Activated B cell treated with CpG ODN at 0.5 μM for 24 hours (primary cell): Measurements from ENCODE around the gene CTAGE1. TPM values are rescaled to one million over a fixed set of nuclear protein-coding genes. Genes with fewer than 3 reads are reported as not detected.

Source experiments
- ATAC-seq: fragments of 200-7000 bp; cut with Tn5 transposase; one replicate; pipeline ENCODE4 v1.10.0; 2021; ENCODE audit warnings: low read depth, mild to moderate bottlenecking, moderate library complexity
- CTCF ChIA-PET: fragments of 350-600 bp; sonication (Branson Sonifier 250); formaldehyde crosslinking; loops from one replicate; lab custom pipeline; 2021; ENCODE audit warnings: antibody characterized with exemption; lab: Charles Lee
- POLR2A ChIA-PET: fragments of 350-600 bp; sonication (Branson Sonifier 250); formaldehyde crosslinking; loops from one replicate; lab custom pipeline; 2021; ENCODE audit warnings: antibody characterized with exemption; lab: Charles Lee
- DNase-seq: peaks from one replicate; pipeline ENCODE4 v3.0.0; 2022
- H3K27ac Mint-ChIP-seq: one replicate; pipeline ENCODE4 v1.8.0; 2020; ENCODE audit warnings: mixed read lengths
- H3K27me3 Mint-ChIP-seq: one replicate; pipeline ENCODE4 v1.8.0; 2021; ENCODE audit warnings: mixed read lengths
- H3K36me3 Mint-ChIP-seq: one replicate; pipeline ENCODE4 v1.8.0; 2021; ENCODE audit warnings: low read depth, mixed read lengths
- H3K4me1 Mint-ChIP-seq: one replicate; pipeline ENCODE4 v1.8.0; 2021; ENCODE audit warnings: mixed read lengths
- H3K4me3 Mint-ChIP-seq: one replicate; pipeline ENCODE4 v1.8.0; 2020; ENCODE audit warnings: mild to moderate bottlenecking, mixed read lengths
- H3K9me3 Mint-ChIP-seq: one replicate; pipeline ENCODE4 v1.8.0; 2020; ENCODE audit warnings: mixed read lengths
- intact Hi-C: fragments of 100-400 bp; cut with micrococcal nuclease; formaldehyde crosslinking; loops from one replicate; pipeline ENCODE4 v1.15.1; 2024
- total RNA-seq: library from RNA; stranded (reverse); gene quantifications from 2 replicates; pipeline ENCODE4 v1.2.3, GENCODE V29; 2022
- TF ChIP-seq, protein P1 (sequence below): fragments of 200-600 bp; IDR thresholded peaks from one replicate; pipeline ENCODE4 v1.8.0; 2022; ENCODE audit warnings: antibody characterized with exemption, mild to moderate bottlenecking

CTAGE1 gene
- total RNA-seq, 1 donor from 2014 or later, result not detected

- ATAC-seq (no peak), DNase-seq (no peak)
- peaks cover 4% of the 10 kb centered on the region for H3K9me3 Mint-ChIP-seq
- H3K36me3 Mint-ChIP-seq, result no peaks in the 10 kb centered on the region
- no peaks in the 10 kb centered on the region for H3K27me3 Mint-ChIP-seq
- H3K27ac Mint-ChIP-seq, result no peak overlapping the region
- TF ChIP-seq, protein P1, sequence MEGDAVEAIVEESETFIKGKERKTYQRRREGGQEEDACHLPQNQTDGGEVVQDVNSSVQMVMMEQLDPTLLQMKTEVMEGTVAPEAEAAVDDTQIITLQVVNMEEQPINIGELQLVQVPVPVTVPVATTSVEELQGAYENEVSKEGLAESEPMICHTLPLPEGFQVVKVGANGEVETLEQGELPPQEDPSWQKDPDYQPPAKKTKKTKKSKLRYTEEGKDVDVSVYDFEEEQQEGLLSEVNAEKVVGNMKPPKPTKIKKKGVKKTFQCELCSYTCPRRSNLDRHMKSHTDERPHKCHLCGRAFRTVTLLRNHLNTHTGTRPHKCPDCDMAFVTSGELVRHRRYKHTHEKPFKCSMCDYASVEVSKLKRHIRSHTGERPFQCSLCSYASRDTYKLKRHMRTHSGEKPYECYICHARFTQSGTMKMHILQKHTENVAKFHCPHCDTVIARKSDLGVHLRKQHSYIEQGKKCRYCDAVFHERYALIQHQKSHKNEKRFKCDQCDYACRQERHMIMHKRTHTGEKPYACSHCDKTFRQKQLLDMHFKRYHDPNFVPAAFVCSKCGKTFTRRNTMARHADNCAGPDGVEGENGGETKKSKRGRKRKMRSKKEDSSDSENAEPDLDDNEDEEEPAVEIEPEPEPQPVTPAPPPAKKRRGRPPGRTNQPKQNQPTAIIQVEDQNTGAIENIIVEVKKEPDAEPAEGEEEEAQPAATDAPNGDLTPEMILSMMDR, result no peak
- no peaks in the 10 kb centered on the region for H3K4me1 Mint-ChIP-seq
- intact Hi-C loops, result no loop called here
- ChIA-PET CTCF (no interaction called here), POLR2A (no interaction called here)
- H3K4me3 Mint-ChIP-seq, result no peak overlapping the region
Measured at GRCh38 chr18:22420652-22421051, 2.9 kb upstream of the CTAGE1 start.

- TF ChIP-seq, protein P1, result no peak
- Mint-ChIP-seq H3K4me3 (no peak overlapping the region), H3K36me3 (no peaks in the 10 kb centered on the region), H3K4me1 (no peaks in the 10 kb centered on the region), H3K27ac (no peak overlapping the region), H3K9me3 (peaks cover 5% of the 10 kb centered on the region), H3K27me3 (no peaks in the 10 kb centered on the region)
- ChIA-PET CTCF (no interaction called here), POLR2A (no interaction called here)
- intact Hi-C loops, result no loop called here
- no peak for ATAC-seq
- no peak for DNase-seq
Measured at GRCh38 chr18:22412176-22412911, 5.4 kb downstream of the CTAGE1 start.

GRCh38 chr18:22411446-22411845, 6.3 kb downstream of the CTAGE1 start:
- H3K9me3 Mint-ChIP-seq, result peaks cover 7% of the 10 kb centered on the region
- no peak for DNase-seq
- H3K27me3 Mint-ChIP-seq, result no peaks in the 10 kb centered on the region
- intact Hi-C loops, result no loop called here
- TF ChIP-seq, protein P1, result no peak
- H3K27ac Mint-ChIP-seq, result no peak overlapping the region
- no peaks in the 10 kb centered on the region for H3K4me1 Mint-ChIP-seq
- ChIA-PET POLR2A (no interaction called here), CTCF (no interaction called here)
- H3K4me3 Mint-ChIP-seq, result no peak overlapping the region
- H3K36me3 Mint-ChIP-seq, result no peaks in the 10 kb centered on the region
- ATAC-seq, result no peak

DNA sequence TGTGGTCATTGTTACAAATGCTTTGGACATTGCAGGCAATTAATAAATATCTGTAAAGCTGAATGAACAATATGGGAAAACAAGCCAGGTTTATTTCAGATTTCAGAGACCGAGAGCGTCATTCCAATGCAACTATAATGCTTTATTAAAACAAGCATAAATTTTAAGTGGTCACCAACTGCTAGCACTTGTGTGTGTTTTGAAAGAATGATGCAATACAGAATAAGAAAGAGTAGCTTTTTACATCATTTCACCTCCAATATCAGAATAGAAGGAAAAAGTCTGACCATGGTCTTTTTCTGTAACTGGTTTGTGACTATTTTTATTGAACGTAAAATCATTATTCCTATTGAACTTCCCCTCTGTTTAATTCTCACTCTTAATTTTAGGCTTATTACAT, 7.6 kb downstream of the CTAGE1 start:
- no peak for ATAC-seq
- H3K4me3 Mint-ChIP-seq, result no peak overlapping the region
- no peaks in the 10 kb centered on the region for H3K4me1 Mint-ChIP-seq
- TF ChIP-seq, protein P1, result no peak
- intact Hi-C loops, result no loop called here
- no peaks in the 10 kb centered on the region for H3K27me3 Mint-ChIP-seq
- peaks cover 7% of the 10 kb centered on the region for H3K9me3 Mint-ChIP-seq
- no peak for DNase-seq
- no peaks in the 10 kb centered on the region for H3K36me3 Mint-ChIP-seq
- no peak overlapping the region for H3K27ac Mint-ChIP-seq
- POLR2A ChIA-PET, result no interaction called here
- CTCF ChIA-PET, result no interaction called here

DNA sequence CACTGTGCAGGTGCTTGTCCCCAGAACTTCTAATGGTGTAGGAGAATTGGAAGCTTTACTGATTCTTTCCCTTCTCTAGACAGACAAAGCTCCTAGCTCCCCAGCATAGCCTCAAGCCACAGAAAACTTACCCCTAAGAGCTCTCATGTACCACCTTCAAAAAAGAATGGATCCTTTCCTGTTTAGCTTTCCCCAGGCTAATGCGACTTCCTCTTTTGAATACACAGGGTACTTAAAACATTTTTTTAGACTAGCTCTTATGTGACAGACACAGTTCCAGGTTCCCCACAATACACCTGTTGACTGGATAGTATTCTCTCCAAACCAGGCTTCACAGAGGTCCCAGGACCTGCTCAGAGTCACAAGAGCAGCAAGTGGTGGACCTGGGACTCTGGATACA, 8.3 kb downstream of the CTAGE1 start:
- CTCF ChIA-PET, result no interaction called here
- intact Hi-C loops, result no loop called here
- no peak overlapping the region for H3K27ac Mint-ChIP-seq

More for the DNA sequence above, 8.3 kb downstream of the CTAGE1 start:
- Mint-ChIP-seq H3K9me3 (peaks cover 7% of the 10 kb centered on the region), H3K36me3 (no peaks in the 10 kb centered on the region), H3K4me3 (no peak overlapping the region), H3K27me3 (no peaks in the 10 kb centered on the region), H3K4me1 (no peaks in the 10 kb centered on the region)
- DNase-seq (no peak), ATAC-seq (no peak)
- TF ChIP-seq, protein P1, result no peak
- POLR2A ChIA-PET, result no interaction called here
